Stimulated activated CD8-positive, alpha-beta memory T cell treated with anti-CD3 and anti-CD28 coated beads, Interleukin-4, amount 100 ng/mL, for 1 hour (primary cell): Measurements from ENCODE around the gene AGBL4.
"Not testable (repeated sequence)": the region's sequence is repeated elsewhere in the genome, so short reads cannot be mapped to it uniquely, and the experiment has no call there.

Source experiments
- DNase-seq, 2 donors: peaks; one replicate each; pipeline ENCODE4 v3.0.0-alpha.2; 2020; ENCODE audit warnings: low read depth in 2 of 2, low spot score in 1 of 2

Gene AGBL4

GRCh38 chr1:49048188-49048587 is 975.6 kb downstream of the AGBL4 start:
- no peak for DNase-seq

DNA sequence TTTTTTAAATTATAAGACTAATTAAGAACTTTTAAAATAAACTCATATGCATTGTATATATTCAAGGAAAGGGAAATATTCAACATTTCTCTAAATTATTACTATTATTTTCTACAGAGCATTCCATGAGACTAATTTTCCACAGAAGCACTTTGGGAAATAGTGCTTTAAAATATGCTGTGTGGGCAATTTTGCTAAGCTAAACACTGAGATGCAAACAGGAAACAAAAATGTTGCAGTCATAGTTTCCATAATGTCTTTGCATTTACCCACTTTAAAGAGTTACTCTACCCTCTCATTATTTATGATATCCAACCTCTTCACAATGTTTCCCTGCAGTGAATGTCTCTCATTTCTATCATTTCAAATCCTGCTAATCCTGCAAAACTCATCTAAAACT is 977.4 kb downstream of the AGBL4 start:
- DNase-seq: no peak

DNA sequence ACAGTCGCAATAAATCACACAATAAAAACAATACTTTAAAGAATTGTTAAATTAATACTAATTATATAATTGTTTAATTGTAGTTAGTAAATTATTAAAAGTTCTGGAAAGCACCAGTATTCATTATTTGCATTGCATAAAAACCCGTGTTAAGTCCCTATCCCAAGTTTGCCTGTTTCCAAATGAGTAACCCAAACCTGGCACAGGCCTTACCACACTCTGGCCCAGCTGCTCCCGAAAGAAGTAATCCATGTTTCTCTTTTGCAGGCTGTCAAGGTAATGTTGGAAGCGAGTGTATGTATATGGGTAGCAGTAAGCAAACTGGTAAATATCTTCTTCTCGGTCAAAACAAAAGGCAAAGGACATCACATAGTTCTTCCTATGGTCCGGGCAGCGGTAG is 978.4 kb downstream of the AGBL4 start:
- no peak for DNase-seq

DNA sequence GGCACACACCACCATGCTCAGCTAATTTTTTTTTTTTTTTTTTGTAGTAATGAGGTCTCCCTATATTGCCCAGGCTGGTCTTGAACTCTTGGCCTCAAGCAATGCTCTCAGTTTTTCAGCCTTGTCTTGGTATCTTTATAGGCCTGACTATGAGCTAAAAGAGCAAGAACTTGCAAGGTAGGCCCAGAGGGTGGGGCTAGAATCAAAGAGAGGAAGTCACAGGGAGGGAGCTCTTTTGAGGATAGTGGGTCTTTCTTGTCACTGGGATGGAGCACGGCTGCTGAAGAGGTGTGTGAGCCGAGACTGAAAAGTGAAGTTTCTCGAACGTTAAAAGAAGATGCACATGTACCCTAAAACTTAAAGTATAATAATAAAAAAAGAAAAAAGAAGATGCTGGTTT is 987.1 kb downstream of the AGBL4 start:
- no peak for DNase-seq

DNA sequence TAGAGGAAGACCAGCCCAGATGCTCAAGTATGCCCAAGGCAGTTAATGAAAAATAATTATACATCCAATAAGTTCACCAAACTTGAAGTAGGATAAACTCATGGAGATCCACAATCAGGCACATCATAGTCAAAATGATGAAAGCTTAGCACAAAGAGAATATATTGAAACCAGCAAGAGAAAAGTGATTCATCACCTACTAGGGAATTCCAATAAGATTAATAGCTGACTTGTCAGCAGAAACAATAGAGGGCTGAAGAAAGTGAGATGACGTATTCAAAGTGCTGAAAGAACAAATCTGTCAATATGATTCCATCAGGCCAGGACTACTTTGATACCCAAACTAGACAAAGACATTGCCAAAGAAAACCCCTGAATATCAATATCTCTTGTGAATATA is 995.4 kb downstream of the AGBL4 start:
- no peak for DNase-seq

- no peak for DNase-seq
Observed at GRCh38 chr1:49026230-49026811, 997.4 kb downstream of the AGBL4 start.

- no peak for DNase-seq
Observed at GRCh38 chr1:49016030-49016977, 1007.5 kb downstream of the AGBL4 start.

- DNase-seq: no peak
Observed at GRCh38 chr1:49013079-49013478, 1010.7 kb downstream of the AGBL4 start.

GRCh38 chr1:49002981-49003380 is 1020.8 kb downstream of the AGBL4 start:
- not testable (repeated sequence) for DNase-seq

DNA sequence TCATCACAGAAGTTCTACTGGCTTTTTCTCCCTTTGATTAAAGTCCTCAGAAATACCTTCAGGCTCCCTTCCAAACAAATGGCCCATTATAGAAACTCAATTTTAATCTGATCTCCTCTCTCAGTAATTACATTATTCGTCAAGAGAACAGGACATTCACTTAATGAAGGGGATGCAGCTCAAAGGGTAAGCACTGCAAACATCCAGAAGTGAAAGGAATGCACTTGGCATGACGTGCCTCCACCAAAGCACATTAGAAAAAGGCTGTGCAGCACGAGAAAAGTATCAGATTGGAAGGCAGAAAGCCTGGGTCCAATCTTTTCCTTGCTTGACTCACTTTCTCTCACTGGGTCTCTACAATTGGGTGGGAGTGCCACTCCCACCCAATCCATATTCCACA is 1024.4 kb downstream of the AGBL4 start:
- DNase-seq: no peak

GRCh38 chr1:48996311-48996710 is 1027.4 kb downstream of the AGBL4 start:
- no peak for DNase-seq

GRCh38 chr1:48988633-48989197 is 1035.0 kb downstream of the AGBL4 start:
- DNase-seq: no peak

GRCh38 chr1:48979940-48980339 is 1043.8 kb downstream of the AGBL4 start:
- no peak for DNase-seq

DNA sequence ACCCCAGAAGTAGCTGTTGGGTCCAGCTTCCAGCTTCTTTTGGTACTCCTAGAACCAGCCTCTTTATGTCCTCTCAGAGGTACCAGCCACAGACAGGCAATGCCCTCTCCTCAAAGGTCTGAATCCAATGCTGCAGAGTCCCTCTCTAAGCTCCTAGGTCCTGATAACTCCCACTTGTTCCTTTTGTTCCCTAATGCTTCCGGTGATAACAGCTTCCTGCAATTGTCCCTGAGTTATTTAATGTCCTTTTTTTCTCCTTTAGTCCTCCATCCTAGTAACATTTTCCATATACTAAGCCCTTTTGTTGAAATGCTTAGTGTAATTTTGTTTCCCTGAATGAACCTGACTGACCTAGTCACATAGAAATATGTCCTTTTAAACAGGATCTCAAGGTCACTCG is 1045.3 kb downstream of the AGBL4 start:
- DNase-seq: no peak

GRCh38 chr1:48977273-48977672 is 1046.5 kb downstream of the AGBL4 start:
- DNase-seq: no peak

DNA sequence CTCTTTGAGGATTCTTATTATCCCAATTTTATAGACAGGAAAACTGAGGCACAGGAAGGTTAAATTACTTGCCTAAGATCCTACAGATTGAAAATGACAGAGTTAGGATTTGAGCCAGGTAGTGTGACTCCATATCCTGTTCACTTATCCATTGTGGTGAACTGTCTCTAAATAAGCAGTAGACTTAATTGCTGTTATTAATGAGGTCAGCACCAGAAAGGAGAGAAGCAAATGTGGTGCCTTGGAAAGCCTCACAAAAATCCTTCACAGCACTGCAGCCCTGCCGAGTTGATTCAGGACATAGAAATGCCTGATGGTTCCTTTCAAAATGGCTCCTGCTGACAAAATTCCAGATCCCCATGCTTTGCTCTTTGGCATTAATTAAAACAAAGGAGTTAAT is 1053.8 kb downstream of the AGBL4 start:
- DNase-seq: no peak

DNA sequence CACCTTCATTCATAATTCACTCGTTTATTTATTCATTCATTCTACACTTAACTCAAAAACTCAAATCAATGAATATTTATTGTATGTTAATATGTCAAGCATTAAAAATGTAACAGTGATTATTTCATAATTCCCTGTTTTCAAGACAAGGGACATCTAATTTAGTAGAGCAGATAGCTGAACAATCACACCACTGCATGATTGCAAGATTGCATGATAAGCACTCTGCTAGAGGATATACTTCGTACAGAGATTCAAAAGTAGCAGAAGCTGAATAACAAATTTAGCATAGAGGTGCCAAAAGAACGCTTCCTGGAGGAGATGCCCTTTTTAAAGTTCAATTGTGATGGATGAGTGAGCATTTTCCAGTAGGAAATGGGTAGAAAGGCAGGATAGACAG is 1056.4 kb downstream of the AGBL4 start:
- no peak for DNase-seq

- no peak for DNase-seq
Observed at GRCh38 chr1:48966583-48966982, 1057.2 kb downstream of the AGBL4 start.

GRCh38 chr1:48960320-48960719 is 1063.4 kb downstream of the AGBL4 start:
- no peak for DNase-seq

DNA sequence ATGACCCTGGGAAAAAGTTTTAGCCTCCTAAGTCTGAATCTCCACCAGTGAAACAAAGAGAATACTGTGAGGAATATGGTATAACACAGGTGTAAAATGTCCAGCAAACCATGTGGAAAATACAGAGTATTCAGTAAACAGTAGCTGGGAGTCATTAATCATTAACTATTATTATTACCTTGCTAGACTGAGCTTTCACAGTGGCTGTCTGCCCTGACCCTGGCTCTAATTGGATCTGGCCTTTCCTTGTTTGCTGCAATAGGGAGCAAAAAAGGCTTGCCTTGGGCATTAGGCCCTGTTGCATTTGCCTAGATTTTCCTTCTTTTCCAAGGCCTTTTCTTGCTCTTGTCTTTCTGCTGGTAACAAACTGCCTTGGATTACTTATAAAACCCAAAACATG is 1068.0 kb downstream of the AGBL4 start:
- DNase-seq: no peak

- DNase-seq: no peak
Observed at GRCh38 chr1:48953617-48954016, 1070.1 kb downstream of the AGBL4 start.

GRCh38 chr1:48948562-48948961 is 1075.2 kb downstream of the AGBL4 start:
- DNase-seq: no peak
